MM.1S (cell line): ENCODE data around the gene TSPAN15.

Experiments used
- EZH2 ChIP-seq: fragments of 300-600 bp; sonication (generic); optimal IDR thresholded peaks from 2 replicates; pipeline ENCODE3; 2017; ENCODE audit warnings: low read depth, mild to moderate bottlenecking, antibody characterized with exemption, low read length, mixed read lengths
- TF ChIP-seq, protein P1 (sequence below): fragments of 300-600 bp; sonication (generic); IDR thresholded peaks from 2 replicates; pipeline ENCODE4 v1.5.1; 2016; ENCODE audit warnings: antibody characterized with exemption, low read length, mixed read lengths

DNA sequence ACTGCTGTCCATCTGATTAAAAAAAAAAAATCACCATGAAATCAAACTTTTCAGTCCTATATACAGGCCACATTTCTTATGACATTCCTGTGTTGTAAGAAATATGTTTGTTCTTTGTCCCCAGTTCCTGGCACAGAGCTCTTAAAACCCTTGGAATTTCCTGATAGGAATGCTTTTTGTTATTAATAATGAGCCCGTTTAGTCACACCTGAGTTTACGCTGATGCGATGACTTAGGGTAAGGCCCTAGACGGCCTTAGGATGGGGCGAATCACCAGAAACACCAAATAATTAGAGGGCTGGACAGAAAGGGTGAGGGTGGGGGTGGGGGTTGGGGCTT, 17.5 kb downstream of the TSPAN15 start:
- TF ChIP-seq, protein P1, sequence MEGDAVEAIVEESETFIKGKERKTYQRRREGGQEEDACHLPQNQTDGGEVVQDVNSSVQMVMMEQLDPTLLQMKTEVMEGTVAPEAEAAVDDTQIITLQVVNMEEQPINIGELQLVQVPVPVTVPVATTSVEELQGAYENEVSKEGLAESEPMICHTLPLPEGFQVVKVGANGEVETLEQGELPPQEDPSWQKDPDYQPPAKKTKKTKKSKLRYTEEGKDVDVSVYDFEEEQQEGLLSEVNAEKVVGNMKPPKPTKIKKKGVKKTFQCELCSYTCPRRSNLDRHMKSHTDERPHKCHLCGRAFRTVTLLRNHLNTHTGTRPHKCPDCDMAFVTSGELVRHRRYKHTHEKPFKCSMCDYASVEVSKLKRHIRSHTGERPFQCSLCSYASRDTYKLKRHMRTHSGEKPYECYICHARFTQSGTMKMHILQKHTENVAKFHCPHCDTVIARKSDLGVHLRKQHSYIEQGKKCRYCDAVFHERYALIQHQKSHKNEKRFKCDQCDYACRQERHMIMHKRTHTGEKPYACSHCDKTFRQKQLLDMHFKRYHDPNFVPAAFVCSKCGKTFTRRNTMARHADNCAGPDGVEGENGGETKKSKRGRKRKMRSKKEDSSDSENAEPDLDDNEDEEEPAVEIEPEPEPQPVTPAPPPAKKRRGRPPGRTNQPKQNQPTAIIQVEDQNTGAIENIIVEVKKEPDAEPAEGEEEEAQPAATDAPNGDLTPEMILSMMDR, result no peak
- no peak for TF ChIP-seq EZH2
